Panc1 (cell line): ENCODE data around the gene MRGPRD. TPM values are rescaled to one million over a fixed set of nuclear protein-coding genes. Genes with fewer than 3 reads are reported as not detected.

Source experiments
- ATAC-seq: fragments of 200-7000 bp; cut with Tn5 transposase; 2 replicates; pipeline ENCODE4 v1.9.1; 2020; ENCODE audit warnings: mild to moderate bottlenecking, moderate library complexity
- BruUV-seq: library from RNA; stranded (reverse); fragments of 400-500 nt; replicated peaks from 2 replicates; lab custom pipeline; 2021; lab: Mats Ljungman, UMichigan
- CTCF ChIA-PET: fragments of 300-600 bp; sonication (Branson Sonifier 250); formaldehyde crosslinking; loops from one replicate; lab custom pipeline; 2022; ENCODE audit warnings: antibody characterized with exemption; lab: Charles Lee
- POLR2A ChIA-PET: fragments of 300-600 bp; sonication (Branson Sonifier 250); formaldehyde crosslinking; loops from one replicate; lab custom pipeline; 2022; ENCODE audit warnings: antibody characterized with exemption; lab: Charles Lee
- DNase-seq: peaks from one replicate; pipeline ENCODE4 v3.0.0-alpha.2; 2010; ENCODE audit warnings: low read depth, low spot score
- H3K27ac ChIP-seq: 2 replicates; pipeline ENCODE4 v1.5.1; 2011; ENCODE audit warnings: mild to moderate bottlenecking, low read length, inconsistent platforms
- H3K27me3 ChIP-seq: fragments of 200-500 bp; sonication (Bioruptor generic); 2 replicates; pipeline ENCODE4 v1.6.0; 2014; ENCODE audit warnings: low read length, inconsistent platforms; ENCODE audit not compliant: control insufficient read depth, insufficient read depth
- H3K36me3 ChIP-seq: fragments of 200-500 bp; sonication (Bioruptor generic); 2 replicates; pipeline ENCODE4 v1.5.1; 2014; ENCODE audit warnings: inconsistent platforms, mild to moderate bottlenecking, low read length, moderate library complexity; ENCODE audit not compliant: control insufficient read depth, insufficient read depth
- H3K4me1 ChIP-seq: 2 replicates; pipeline ENCODE4 v1.5.1; 2011; ENCODE audit warnings: inconsistent platforms, mild to moderate bottlenecking, low read length, moderate library complexity; ENCODE audit not compliant: control insufficient read depth, insufficient read depth
- H3K4me3 ChIP-seq, 2 experiments: 2 replicates each; pipeline ENCODE4 v1.5.1; 2011 to 2012; ENCODE audit warnings: low read depth in 2 of 2, low read length in 2 of 2, mild to moderate bottlenecking in 2 of 2, inconsistent platforms in 1 of 2, moderate library complexity in 1 of 2
- H3K9me3 ChIP-seq: fragments of 200-500 bp; sonication (Bioruptor generic); 2 replicates; pipeline ENCODE4 v1.5.1; 2014; ENCODE audit warnings: low read depth, mild to moderate bottlenecking, inconsistent platforms, low read length, moderate library complexity; ENCODE audit not compliant: control insufficient read depth, insufficient read depth
- POLR2AphosphoS5 ChIP-seq: IDR thresholded peaks from 2 replicates; pipeline ENCODE4 v1.6.1; 2012; ENCODE audit warnings: mild to moderate bottlenecking, low read depth, low read length, moderate library complexity
- SIN3A ChIP-seq: IDR thresholded peaks from 2 replicates; pipeline ENCODE4 v1.6.1; 2012; ENCODE audit warnings: low read depth, mild to moderate bottlenecking, low read length, moderate library complexity, borderline replicate concordance; ENCODE audit not compliant: insufficient read depth
- TCF7L2 ChIP-seq: IDR thresholded peaks from 2 replicates; pipeline ENCODE4 v1.6.1; 2011; ENCODE audit warnings: mild to moderate bottlenecking, low read depth, low read length, inconsistent platforms
- in situ Hi-C: cut with HindIII; loops from 2 replicates; pipeline ENCODE4 v1.10.0; 2016; ENCODE audit warnings: low sequenced_read_pairs, low pct_unique_long_range_greater_than_20kb
- intact Hi-C: fragments of 100-400 bp; cut with micrococcal nuclease; formaldehyde crosslinking; loops from one replicate; pipeline ENCODE4 v1.10.0; 2022; ENCODE audit not compliant: unreplicated experiment
- total RNA-seq: library from RNA; stranded (reverse); gene quantifications from one replicate; pipeline ENCODE4 v1.2.1, GENCODE V29; 2021; ENCODE audit not compliant: unreplicated experiment
- TF ChIP-seq, protein P1 (sequence below): fragments of 450-650 bp; IDR thresholded peaks from 2 replicates; pipeline ENCODE4 v1.5.1; 2017; ENCODE audit warnings: mild to moderate bottlenecking
- TF ChIP-seq, protein P2 (sequence below), 2 experiments: IDR thresholded peaks; 2 replicates each; pipeline ENCODE4 v1.6.1; 2011 to 2012; ENCODE audit warnings: low read depth in 2 of 2, control low read depth in 1 of 2, low read length in 1 of 2, mild to moderate bottlenecking in 1 of 2, moderate library complexity in 1 of 2; ENCODE audit not compliant: insufficient read depth in 1 of 2

Gene MRGPRD
- total RNA-seq, 1 experiment from 2014 or later, result not detected

DNA sequence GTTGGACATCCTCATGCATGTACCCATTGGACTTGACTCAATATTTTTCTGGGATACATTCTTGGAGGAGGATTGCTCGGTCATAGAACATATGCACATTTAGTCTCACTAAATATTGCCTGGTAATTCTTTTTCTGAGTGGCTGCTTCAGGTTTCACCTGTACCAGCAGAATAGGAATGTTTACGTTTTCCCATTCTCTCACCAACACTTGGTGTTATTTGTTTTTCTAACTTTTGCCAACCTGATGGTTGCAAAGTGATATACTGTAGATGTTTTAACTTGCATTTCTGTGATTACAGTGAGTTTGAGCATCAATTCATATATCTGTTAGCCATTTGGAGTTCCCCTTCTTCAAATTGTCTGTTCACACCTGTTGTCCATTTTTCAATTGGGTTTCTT, 1.3 kb upstream of the MRGPRD start:
- BruUV-seq, result no TSS peak
- ChIA-PET CTCF (no interaction called here), POLR2A (no interaction called here)
- Histone ChIP-seq H3K27me3 (peaks cover 2% of the 10 kb centered on the region; the same call in 1 of the 2 replicates), H3K4me1 (no peaks in the 10 kb centered on the region), H3K27ac (no peak overlapping the region), H3K9me3 (no peaks in the 10 kb centered on the region; the same call in 1 of the 2 replicates), H3K4me3 (no peak overlapping the region), H3K36me3 (no peaks in the 10 kb centered on the region)
- ATAC-seq (no peak), DNase-seq (no peak)
- intact Hi-C loops, result no loop called here
- in situ Hi-C loops, result no loop called here
- TF ChIP-seq, protein P1, sequence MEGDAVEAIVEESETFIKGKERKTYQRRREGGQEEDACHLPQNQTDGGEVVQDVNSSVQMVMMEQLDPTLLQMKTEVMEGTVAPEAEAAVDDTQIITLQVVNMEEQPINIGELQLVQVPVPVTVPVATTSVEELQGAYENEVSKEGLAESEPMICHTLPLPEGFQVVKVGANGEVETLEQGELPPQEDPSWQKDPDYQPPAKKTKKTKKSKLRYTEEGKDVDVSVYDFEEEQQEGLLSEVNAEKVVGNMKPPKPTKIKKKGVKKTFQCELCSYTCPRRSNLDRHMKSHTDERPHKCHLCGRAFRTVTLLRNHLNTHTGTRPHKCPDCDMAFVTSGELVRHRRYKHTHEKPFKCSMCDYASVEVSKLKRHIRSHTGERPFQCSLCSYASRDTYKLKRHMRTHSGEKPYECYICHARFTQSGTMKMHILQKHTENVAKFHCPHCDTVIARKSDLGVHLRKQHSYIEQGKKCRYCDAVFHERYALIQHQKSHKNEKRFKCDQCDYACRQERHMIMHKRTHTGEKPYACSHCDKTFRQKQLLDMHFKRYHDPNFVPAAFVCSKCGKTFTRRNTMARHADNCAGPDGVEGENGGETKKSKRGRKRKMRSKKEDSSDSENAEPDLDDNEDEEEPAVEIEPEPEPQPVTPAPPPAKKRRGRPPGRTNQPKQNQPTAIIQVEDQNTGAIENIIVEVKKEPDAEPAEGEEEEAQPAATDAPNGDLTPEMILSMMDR, result no peak
- TF ChIP-seq POLR2AphosphoS5 (no peak), TCF7L2 (no peak), SIN3A (no peak)
- TF ChIP-seq, protein P2, sequence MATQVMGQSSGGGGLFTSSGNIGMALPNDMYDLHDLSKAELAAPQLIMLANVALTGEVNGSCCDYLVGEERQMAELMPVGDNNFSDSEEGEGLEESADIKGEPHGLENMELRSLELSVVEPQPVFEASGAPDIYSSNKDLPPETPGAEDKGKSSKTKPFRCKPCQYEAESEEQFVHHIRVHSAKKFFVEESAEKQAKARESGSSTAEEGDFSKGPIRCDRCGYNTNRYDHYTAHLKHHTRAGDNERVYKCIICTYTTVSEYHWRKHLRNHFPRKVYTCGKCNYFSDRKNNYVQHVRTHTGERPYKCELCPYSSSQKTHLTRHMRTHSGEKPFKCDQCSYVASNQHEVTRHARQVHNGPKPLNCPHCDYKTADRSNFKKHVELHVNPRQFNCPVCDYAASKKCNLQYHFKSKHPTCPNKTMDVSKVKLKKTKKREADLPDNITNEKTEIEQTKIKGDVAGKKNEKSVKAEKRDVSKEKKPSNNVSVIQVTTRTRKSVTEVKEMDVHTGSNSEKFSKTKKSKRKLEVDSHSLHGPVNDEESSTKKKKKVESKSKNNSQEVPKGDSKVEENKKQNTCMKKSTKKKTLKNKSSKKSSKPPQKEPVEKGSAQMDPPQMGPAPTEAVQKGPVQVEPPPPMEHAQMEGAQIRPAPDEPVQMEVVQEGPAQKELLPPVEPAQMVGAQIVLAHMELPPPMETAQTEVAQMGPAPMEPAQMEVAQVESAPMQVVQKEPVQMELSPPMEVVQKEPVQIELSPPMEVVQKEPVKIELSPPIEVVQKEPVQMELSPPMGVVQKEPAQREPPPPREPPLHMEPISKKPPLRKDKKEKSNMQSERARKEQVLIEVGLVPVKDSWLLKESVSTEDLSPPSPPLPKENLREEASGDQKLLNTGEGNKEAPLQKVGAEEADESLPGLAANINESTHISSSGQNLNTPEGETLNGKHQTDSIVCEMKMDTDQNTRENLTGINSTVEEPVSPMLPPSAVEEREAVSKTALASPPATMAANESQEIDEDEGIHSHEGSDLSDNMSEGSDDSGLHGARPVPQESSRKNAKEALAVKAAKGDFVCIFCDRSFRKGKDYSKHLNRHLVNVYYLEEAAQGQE (IDR thresholded peaks at IDR 0.05; ENCODE audit: insufficient read depth in 1 of 2, low read depth in 2 of 2, low read length in 1 of 2), result no peak

DNA sequence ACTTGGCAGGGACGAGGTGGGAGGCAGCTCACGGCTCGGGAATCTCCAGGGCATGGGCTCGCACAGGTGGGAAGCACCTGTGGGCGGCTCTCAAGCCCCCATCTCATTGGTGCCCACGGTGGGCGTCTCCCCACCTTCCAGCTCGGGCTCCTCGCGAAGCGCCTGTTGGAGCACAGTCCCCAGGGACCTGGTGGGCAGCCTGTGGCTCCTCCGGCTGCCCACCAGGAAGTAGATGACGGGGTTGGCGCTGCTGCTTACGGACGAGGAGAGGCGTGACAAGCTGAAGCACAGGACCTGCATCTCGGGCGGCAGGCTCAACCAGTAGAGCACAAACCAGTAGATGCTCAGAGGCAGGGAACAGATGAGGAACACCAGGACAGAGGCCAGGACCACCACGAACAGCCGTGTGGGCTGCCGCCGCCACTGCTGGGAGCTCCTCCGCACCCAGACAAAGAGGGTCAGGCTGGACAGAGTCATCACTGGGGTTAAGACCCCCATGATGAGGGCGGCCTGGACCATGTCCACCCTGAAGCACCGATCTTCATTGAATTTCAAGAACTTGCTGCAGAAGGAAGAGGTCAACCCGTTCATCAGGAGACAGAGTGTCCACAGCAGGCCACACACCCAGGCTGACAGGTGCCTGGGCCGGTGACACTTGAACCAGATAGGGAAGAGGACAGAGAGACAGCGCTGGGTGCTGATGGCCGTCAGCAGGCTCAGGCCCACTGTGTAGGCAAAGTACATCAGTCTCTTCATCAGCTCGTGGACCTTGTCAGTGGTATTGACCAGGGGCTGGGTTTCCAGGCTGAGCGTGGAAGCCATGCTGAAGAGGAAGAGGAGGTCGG, 633 bp downstream of the MRGPRD start:
- H3K4me1 ChIP-seq, result no peaks in the 10 kb centered on the region
- intact Hi-C loops, result no loop called here
- no peaks in the 10 kb centered on the region; the same call in 1 of the 2 replicates for H3K27me3 ChIP-seq
- no peak for DNase-seq
- no peak overlapping the region for H3K4me3 ChIP-seq
- in situ Hi-C loops, result no loop called here
- ChIA-PET POLR2A (no interaction called here), CTCF (no interaction called here)
- H3K36me3 ChIP-seq, result no peaks in the 10 kb centered on the region
- H3K27ac ChIP-seq, result no peak overlapping the region
- TF ChIP-seq, protein P1, result no peak
- TF ChIP-seq TCF7L2 (no peak), POLR2AphosphoS5 (no peak), SIN3A (no peak)
- TF ChIP-seq, protein P2 (IDR thresholded peaks at IDR 0.05; ENCODE audit: insufficient read depth in 1 of 2, low read depth in 2 of 2, low read length in 1 of 2), result no peak
- ATAC-seq, result 0 out of 2 replicates have a peak, but pooled peaks have one; percentile 32
- H3K9me3 ChIP-seq, result no peaks in the 10 kb centered on the region
- no TSS peak for BruUV-seq
